HepG2 (cell line): ENCODE data around the gene TAF8. TPM values are rescaled to one million over a fixed set of nuclear protein-coding genes. Genes with fewer than 3 reads are reported as not detected.

ENCODE experiments used
- AGO2 ChIP-seq: fragments of 200-400 bp; formaldehyde crosslinking; optimal IDR thresholded peaks from 2 replicates; pipeline ENCODE3; 2017; ENCODE audit warnings: mild to moderate bottlenecking, low read depth, low read length, moderate library complexity
- AHR ChIP-seq: IDR thresholded peaks from 2 replicates; pipeline ENCODE4 v1.6.1; 2018; ENCODE audit warnings: missing genetic modification reagents, missing compliant biosample characterization
- ATRX ChIP-seq: sonication (generic); formaldehyde crosslinking; IDR thresholded peaks from 2 replicates; pipeline ENCODE4 v1.4.0; 2020; ENCODE audit warnings: missing genetic modification reagents, borderline replicate concordance
- FOSL2 ChIP-seq: sonication (generic); formaldehyde crosslinking; IDR thresholded peaks from 2 replicates; pipeline ENCODE4 v1.4.0; 2020; ENCODE audit warnings: missing genetic modification reagents
- HDAC6 ChIP-seq: fragments of 200-600 bp; sonication (generic); IDR thresholded peaks from 2 replicates; pipeline ENCODE4 v1.7.0; 2017; ENCODE audit warnings: mild to moderate bottlenecking, antibody characterized with exemption, low read length, low read depth
- IRF9 ChIP-seq: sonication (generic); formaldehyde crosslinking; IDR thresholded peaks from 2 replicates; pipeline ENCODE4 v1.8.0; 2022; ENCODE audit warnings: missing genetic modification reagents, mild to moderate bottlenecking, borderline replicate concordance
- KLF15 ChIP-seq: sonication (generic); formaldehyde crosslinking; IDR thresholded peaks from 2 replicates; pipeline ENCODE4 v1.8.1; 2023; ENCODE audit warnings: borderline replicate concordance, mild to moderate bottlenecking, inconsistent platforms, missing genetic modification reagents, mixed read lengths
- MLLT10 ChIP-seq: sonication (generic); formaldehyde crosslinking; IDR thresholded peaks from 2 replicates; pipeline ENCODE4 v1.4.0; 2020; ENCODE audit warnings: missing genetic modification reagents
- NFKB2 ChIP-seq: sonication (generic); formaldehyde crosslinking; IDR thresholded peaks from 2 replicates; pipeline ENCODE4 v1.4.0; 2020; ENCODE audit warnings: missing genetic modification reagents, borderline replicate concordance
- SETDB1 ChIP-seq: sonication (generic); formaldehyde crosslinking; IDR thresholded peaks from 2 replicates; pipeline ENCODE4 v1.5.1; 2020; ENCODE audit warnings: missing genetic modification reagents, mild to moderate bottlenecking, borderline replicate concordance
- SMARCE1 ChIP-seq: fragments of 450-650 bp; IDR thresholded peaks from 2 replicates; pipeline ENCODE4 v1.6.1; 2017; ENCODE audit warnings: borderline replicate concordance
- SP4 ChIP-seq: sonication (generic); formaldehyde crosslinking; IDR thresholded peaks from 2 replicates; pipeline ENCODE4 v1.8.1; 2023; ENCODE audit warnings: mild to moderate bottlenecking, missing genetic modification reagents
- ZNF260 ChIP-seq: sonication (generic); formaldehyde crosslinking; IDR thresholded peaks from 2 replicates; pipeline ENCODE4 v1.4.0; 2020; ENCODE audit warnings: missing genetic modification reagents, low read depth, mild to moderate bottlenecking, borderline replicate concordance
- ZNF713 ChIP-seq: sonication (generic); formaldehyde crosslinking; IDR thresholded peaks from 2 replicates; pipeline ENCODE4 v1.4.0; 2020; ENCODE audit warnings: mild to moderate bottlenecking, missing genetic modification reagents
- ZNF879 ChIP-seq: sonication (generic); formaldehyde crosslinking; IDR thresholded peaks from 2 replicates; pipeline ENCODE4 v1.8.1; 2023; ENCODE audit warnings: missing genetic modification reagents
- polyA plus RNA-seq, 8 experiments: library from polyadenylated mRNA; depleted of rRNA in 3 of 8; stranded (reverse) in 7 of 8; unstranded in 1 of 8; fragments of >200 nt; fragmentation: Illumina TruSeq in 4 of 8; extraction: Trizol in 4 of 8; gene quantifications; 2 replicates each; pipeline versions ENCODE4 v1.2.1 to v1.2.3, GENCODE V29; 2011 to 2016; ENCODE audit warnings: low read depth in 4 of 8, missing spikeins in 1 of 8, mixed read lengths in 1 of 8; ENCODE audit not compliant: insufficient read depth in 1 of 8
- total RNA-seq, 5 experiments: library from RNA; depleted of rRNA; stranded (reverse); fragments of >200 nt; fragmentation: Illumina TruSeq; extraction: Trizol; gene quantifications; 2 replicates each; pipeline ENCODE4 v1.2.3, GENCODE V29; 2016; ENCODE audit warnings: low read depth in 1 of 5
- TF ChIP-seq, protein P1 (sequence below): sonication (generic); formaldehyde crosslinking; conservative IDR thresholded peaks from 2 replicates; pipeline ENCODE4 v1.8.0; 2022; ENCODE audit warnings: mild to moderate bottlenecking, moderate library complexity, missing genetic modification reagents
- TF ChIP-seq, protein P2 (sequence below): sonication (generic); formaldehyde crosslinking; IDR thresholded peaks from 2 replicates; pipeline ENCODE4 v1.5.1; 2020; ENCODE audit warnings: mild to moderate bottlenecking, missing genetic modification reagents
- TF ChIP-seq, protein P3 (sequence below): IDR thresholded peaks from 2 replicates; pipeline ENCODE4 v1.6.1; 2016; ENCODE audit warnings: missing genetic modification reagents, missing compliant biosample characterization
- TF ChIP-seq, protein P4 (sequence below): sonication (generic); formaldehyde crosslinking; IDR thresholded peaks from 2 replicates; pipeline ENCODE4 v1.4.0; 2020; ENCODE audit warnings: missing genetic modification reagents

TAF8 gene
- total and polyA plus RNA-seq, 2 of the 13 experiments (the other 11 are each of a cell fraction or from before 2014, with no cell fraction given): 25.2 to 25.8 TPM

DNA sequence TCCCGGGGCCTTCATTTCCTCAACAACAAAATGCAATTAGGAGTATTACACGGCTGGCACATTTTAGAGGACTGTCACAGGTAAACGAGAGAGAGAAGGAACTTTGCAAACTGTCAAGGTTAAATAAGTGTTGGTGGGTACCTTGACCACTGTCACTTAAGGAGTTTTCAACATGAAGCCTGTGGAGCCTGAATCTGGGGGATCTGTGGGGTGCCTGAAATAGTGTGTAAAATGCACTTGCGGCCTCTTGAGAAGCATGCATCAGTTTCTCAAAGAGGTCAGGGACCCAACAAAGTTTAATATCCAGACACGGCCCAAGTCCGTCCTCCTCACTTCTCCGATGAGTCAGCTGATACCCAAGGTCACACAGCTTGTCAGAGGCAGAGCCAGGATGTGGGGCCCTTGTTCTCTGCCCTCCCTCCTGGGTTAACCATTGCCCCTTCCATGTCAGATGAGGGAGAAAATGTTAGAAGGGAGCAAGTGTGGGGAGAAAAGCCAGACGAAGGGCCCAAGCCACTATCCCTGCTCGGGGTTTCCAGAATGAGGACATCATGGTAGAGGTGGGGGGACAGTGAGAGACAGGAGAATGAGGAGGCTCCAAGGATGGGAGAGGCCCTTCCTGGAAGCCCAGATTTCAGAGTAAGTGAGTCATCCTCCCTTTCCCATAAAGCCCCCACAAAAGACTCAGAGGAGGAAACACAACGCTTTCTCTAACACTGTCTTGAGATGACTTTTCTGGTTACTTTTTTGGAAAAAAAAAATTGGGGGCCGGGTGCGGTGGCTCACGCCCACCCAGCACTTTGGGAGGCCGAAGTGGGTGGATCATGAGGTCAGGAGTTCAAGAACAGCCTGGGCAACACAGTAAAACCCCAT, 49.9 kb downstream of the TAF8 start (continued):
- TF ChIP-seq, protein P1, sequence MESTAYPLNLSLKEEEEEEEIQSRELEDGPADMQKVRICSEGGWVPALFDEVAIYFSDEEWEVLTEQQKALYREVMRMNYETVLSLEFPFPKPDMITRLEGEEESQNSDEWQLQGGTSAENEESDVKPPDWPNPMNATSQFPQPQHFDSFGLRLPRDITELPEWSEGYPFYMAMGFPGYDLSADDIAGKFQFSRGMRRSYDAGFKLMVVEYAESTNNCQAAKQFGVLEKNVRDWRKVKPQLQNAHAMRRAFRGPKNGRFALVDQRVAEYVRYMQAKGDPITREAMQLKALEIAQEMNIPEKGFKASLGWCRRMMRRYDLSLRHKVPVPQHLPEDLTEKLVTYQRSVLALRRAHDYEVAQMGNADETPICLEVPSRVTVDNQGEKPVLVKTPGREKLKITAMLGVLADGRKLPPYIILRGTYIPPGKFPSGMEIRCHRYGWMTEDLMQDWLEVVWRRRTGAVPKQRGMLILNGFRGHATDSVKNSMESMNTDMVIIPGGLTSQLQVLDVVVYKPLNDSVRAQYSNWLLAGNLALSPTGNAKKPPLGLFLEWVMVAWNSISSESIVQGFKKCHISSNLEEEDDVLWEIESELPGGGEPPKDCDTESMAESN (CRISPR knock-in tag): no peak; the same call in 1 of the 2 replicates
- TF ChIP-seq, protein P2, sequence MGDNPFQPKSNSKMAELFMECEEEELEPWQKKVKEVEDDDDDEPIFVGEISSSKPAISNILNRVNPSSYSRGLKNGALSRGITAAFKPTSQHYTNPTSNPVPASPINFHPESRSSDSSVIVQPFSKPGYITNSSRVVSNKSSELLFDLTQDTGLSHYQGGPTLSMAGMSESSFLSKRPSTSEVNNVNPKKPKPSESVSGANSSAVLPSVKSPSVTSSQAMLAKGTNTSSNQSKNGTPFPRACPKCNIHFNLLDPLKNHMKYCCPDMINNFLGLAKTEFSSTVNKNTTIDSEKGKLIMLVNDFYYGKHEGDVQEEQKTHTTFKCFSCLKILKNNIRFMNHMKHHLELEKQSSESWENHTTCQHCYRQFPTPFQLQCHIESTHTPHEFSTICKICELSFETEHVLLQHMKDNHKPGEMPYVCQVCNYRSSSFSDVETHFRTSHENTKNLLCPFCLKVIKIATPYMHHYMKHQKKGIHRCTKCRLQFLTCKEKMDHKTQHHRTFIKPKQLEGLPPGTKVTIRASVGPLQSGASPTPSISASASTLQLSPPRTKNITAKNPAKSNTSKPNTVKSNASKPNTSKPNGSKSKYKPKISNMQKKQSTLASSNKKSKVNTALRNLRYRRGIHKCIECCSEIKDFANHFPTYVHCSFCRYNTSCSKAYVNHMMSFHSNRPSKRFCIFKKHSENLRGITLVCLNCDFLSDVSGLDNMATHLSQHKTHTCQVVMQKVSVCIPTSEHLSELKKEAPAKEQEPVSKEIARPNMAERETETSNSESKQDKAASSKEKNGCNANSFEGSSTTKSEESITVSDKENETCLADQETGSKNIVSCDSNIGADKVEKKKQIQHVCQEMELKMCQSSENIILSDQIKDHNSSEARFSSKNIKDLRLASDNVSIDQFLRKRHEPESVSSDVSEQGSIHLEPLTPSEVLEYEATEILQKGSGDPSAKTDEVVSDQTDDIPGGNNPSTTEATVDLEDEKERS (CRISPR knock-in tag): no peak
- TF ChIP-seq ZNF879 (CRISPR knock-in tag): no peak
- TF ChIP-seq SETDB1 (CRISPR knock-in tag): no peak
- no peak for TF ChIP-seq HDAC6
- TF ChIP-seq, protein P3, sequence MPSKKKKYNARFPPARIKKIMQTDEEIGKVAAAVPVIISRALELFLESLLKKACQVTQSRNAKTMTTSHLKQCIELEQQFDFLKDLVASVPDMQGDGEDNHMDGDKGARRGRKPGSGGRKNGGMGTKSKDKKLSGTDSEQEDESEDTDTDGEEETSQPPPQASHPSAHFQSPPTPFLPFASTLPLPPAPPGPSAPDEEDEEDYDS: no peak
- no peak for TF ChIP-seq AHR (CRISPR knock-in tag)
- TF ChIP-seq MLLT10 (CRISPR knock-in tag): no peak
- no peak for TF ChIP-seq AGO2
- peak; percentile 92 for TF ChIP-seq FOSL2 (CRISPR knock-in tag)
- TF ChIP-seq ZNF713 (CRISPR knock-in tag): no peak
- no peak for TF ChIP-seq SMARCE1
- no peak for TF ChIP-seq IRF9 (CRISPR knock-in tag)
- no peak for TF ChIP-seq SP4 (CRISPR knock-in tag)
- TF ChIP-seq ZNF260 (CRISPR knock-in tag): no peak
- no peak for TF ChIP-seq ATRX (CRISPR knock-in tag)
- TF ChIP-seq NFKB2: no peak
- TF ChIP-seq, protein P4, sequence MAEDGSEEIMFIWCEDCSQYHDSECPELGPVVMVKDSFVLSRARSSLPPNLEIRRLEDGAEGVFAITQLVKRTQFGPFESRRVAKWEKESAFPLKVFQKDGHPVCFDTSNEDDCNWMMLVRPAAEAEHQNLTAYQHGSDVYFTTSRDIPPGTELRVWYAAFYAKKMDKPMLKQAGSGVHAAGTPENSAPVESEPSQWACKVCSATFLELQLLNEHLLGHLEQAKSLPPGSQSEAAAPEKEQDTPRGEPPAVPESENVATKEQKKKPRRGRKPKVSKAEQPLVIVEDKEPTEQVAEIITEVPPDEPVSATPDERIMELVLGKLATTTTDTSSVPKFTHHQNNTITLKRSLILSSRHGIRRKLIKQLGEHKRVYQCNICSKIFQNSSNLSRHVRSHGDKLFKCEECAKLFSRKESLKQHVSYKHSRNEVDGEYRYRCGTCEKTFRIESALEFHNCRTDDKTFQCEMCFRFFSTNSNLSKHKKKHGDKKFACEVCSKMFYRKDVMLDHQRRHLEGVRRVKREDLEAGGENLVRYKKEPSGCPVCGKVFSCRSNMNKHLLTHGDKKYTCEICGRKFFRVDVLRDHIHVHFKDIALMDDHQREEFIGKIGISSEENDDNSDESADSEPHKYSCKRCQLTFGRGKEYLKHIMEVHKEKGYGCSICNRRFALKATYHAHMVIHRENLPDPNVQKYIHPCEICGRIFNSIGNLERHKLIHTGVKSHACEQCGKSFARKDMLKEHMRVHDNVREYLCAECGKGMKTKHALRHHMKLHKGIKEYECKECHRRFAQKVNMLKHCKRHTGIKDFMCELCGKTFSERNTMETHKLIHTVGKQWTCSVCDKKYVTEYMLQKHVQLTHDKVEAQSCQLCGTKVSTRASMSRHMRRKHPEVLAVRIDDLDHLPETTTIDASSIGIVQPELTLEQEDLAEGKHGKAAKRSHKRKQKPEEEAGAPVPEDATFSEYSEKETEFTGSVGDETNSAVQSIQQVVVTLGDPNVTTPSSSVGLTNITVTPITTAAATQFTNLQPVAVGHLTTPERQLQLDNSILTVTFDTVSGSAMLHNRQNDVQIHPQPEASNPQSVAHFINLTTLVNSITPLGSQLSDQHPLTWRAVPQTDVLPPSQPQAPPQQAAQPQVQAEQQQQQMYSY (CRISPR knock-in tag): no peak
- TF ChIP-seq KLF15 (CRISPR knock-in tag): no peak
